HCT116 (cell line): ENCODE results near the gene SOAT2. TPM values are rescaled to one million over a fixed set of nuclear protein-coding genes. Genes with fewer than 3 reads are reported as not detected.

Experiments used
- ATAC-seq: fragments of 200-7000 bp; cut with Tn5 transposase; 2 replicates; pipeline ENCODE4 v1.9.1; 2020; ENCODE audit warnings: mild to moderate bottlenecking, moderate library complexity
- BruUV-seq: library from RNA; stranded (reverse); fragments of 400-500 nt; replicated peaks from 2 replicates; lab custom pipeline; 2021; lab: Mats Ljungman, UMichigan
- CTCF ChIA-PET: fragments of 300-600 bp; sonication (Branson Sonifier 250); formaldehyde crosslinking; loops from one replicate; lab custom pipeline; 2021; ENCODE audit warnings: antibody characterized with exemption; lab: Charles Lee
- POLR2A ChIA-PET: fragments of 300-600, 350-600 bp; sonication (Branson Sonifier 250); formaldehyde crosslinking; loops from one replicate; lab custom pipeline; 2021; ENCODE audit warnings: antibody characterized with exemption; lab: Charles Lee
- RAD21 ChIA-PET, 2 experiments: fragments of 300-600 bp; sonication (Branson Sonifier 250); formaldehyde crosslinking; loops; one replicate each; lab custom pipeline; 2023; ENCODE audit warnings: low total read pairs in 2 of 2; ENCODE audit not compliant: uncharacterized antibody in 2 of 2, unreplicated experiment in 2 of 2, low non-redundant PET in 1 of 2; lab: Charles Lee
- DNase-seq: peaks from one replicate; pipeline ENCODE4 v3.0.0-alpha.2; 2010; ENCODE audit warnings: low read depth, low spot score
- H2AFZ ChIP-seq: fragments of 200-600 bp; shearing (Covaris generic), sonication (generic); 2 replicates; pipeline ENCODE4 v1.6.1; 2017; ENCODE audit warnings: low read depth, mixed run types, mixed read lengths, antibody characterized with exemption, low read length; ENCODE audit not compliant: poor library complexity, severe bottlenecking
- H3K27ac ChIP-seq: 2 replicates; pipeline ENCODE4 v1.5.1; 2012; ENCODE audit warnings: low read depth, low read length
- H3K27me3 ChIP-seq: fragments of 200-600 bp; sonication (generic); 2 replicates; pipeline ENCODE4 v1.6.1; 2016; ENCODE audit warnings: mixed run types, low read length, mixed read lengths; ENCODE audit not compliant: insufficient read depth
- H3K36me3 ChIP-seq, 2 experiments: fragments of 200-500 bp in 1 of 2; fragments of 200-600 bp in 1 of 2; sonication (Bioruptor generic) in 1 of 2; sonication (generic) in 1 of 2; 2 replicates each; pipeline versions ENCODE4 v1.5.1 to v1.6.1; 2014 to 2016; ENCODE audit warnings: low read length in 2 of 2, inconsistent platforms in 1 of 2, mixed read lengths in 1 of 2, mixed run types in 1 of 2; ENCODE audit not compliant: insufficient read depth in 2 of 2, control insufficient read depth in 1 of 2
- H3K4me1 ChIP-seq, 2 experiments: fragments of 200-600 bp in 1 of 2; sonication (generic) in 1 of 2; 2 replicates each; pipeline versions ENCODE4 v1.5.1 to v1.6.1; 2012 to 2017; ENCODE audit warnings: low read length in 2 of 2, inconsistent platforms in 1 of 2, mild to moderate bottlenecking in 1 of 2, mixed read lengths in 1 of 2, mixed run types in 1 of 2, moderate library complexity in 1 of 2; ENCODE audit not compliant: insufficient read depth in 2 of 2, control insufficient read depth in 1 of 2
- H3K4me2 ChIP-seq: fragments of 200-600 bp; sonication (generic); 2 replicates; pipeline ENCODE4 v1.6.1; 2017; ENCODE audit warnings: mixed run types, low read length, mixed read lengths
- H3K4me3 ChIP-seq, 2 experiments: fragments of 200-600 bp in 1 of 2; sonication (generic) in 1 of 2; replicated peaks in 1 of 2; 2 replicates each; pipeline ENCODE4 v1.5.1; 2011 to 2016; ENCODE audit warnings: low read length in 2 of 2, control low read depth in 1 of 2, low read depth in 1 of 2, mild to moderate bottlenecking in 1 of 2, mixed read lengths in 1 of 2, mixed run types in 1 of 2
- H3K79me2 ChIP-seq: fragments of 200-600 bp; sonication (generic); 2 replicates; pipeline ENCODE4 v1.6.1; 2017; ENCODE audit warnings: mild to moderate bottlenecking, mixed run types, low read length, moderate library complexity, mixed read lengths; ENCODE audit not compliant: insufficient read depth
- H3K9ac ChIP-seq: fragments of 200-600 bp; sonication (generic); 2 replicates; pipeline ENCODE4 v1.6.1; 2016; ENCODE audit warnings: low read length, mixed read lengths
- H3K9me2 ChIP-seq: fragments of 200-600 bp; sonication (generic), shearing (Covaris generic); 2 replicates; pipeline ENCODE4 v1.6.1; 2017; ENCODE audit warnings: mixed run types, mild to moderate bottlenecking, moderate library complexity; ENCODE audit not compliant: insufficient read depth
- H3K9me3 ChIP-seq, 2 experiments: fragments of 200-500 bp in 1 of 2; fragments of 200-600 bp in 1 of 2; sonication (Bioruptor generic) in 1 of 2; sonication (generic) in 1 of 2; 2 replicates each; pipeline ENCODE4 v1.6.1; 2014 to 2017; ENCODE audit warnings: low read length in 2 of 2, mixed read lengths in 2 of 2, inconsistent platforms in 1 of 2, low read depth in 1 of 2, mild to moderate bottlenecking in 1 of 2, mixed run types in 1 of 2, moderate library complexity in 1 of 2; ENCODE audit not compliant: control insufficient read depth in 1 of 2, insufficient read depth in 1 of 2
- H4K20me1 ChIP-seq: fragments of 200-600 bp; sonication (generic), shearing (Covaris generic); 2 replicates; pipeline ENCODE4 v1.6.1; 2017; ENCODE audit warnings: mixed run types, mild to moderate bottlenecking, moderate library complexity; ENCODE audit not compliant: insufficient read depth
- CBX3 ChIP-seq: IDR thresholded peaks from 2 replicates; pipeline ENCODE4 v1.6.1; 2012; ENCODE audit warnings: low read depth
- CEBPB ChIP-seq: IDR thresholded peaks from 2 replicates; pipeline ENCODE4 v1.6.1; 2012; ENCODE audit warnings: low read depth
- EZH2 ChIP-seq: fragments of 200-600 bp; sonication (generic); IDR thresholded peaks from 2 replicates; pipeline ENCODE4 v1.6.1; 2017; ENCODE audit warnings: antibody characterized with exemption, mixed run types
- EZH2phosphoT487 ChIP-seq: fragments of 200-600 bp; IDR thresholded peaks from 2 replicates; pipeline ENCODE4 v1.6.1; 2018; ENCODE audit warnings: antibody characterized with exemption, borderline replicate concordance
- JUND ChIP-seq: IDR thresholded peaks from 2 replicates; pipeline ENCODE4 v1.6.1; 2012
- POLR2AphosphoS5 ChIP-seq: IDR thresholded peaks from 2 replicates; pipeline ENCODE4 v1.6.1; 2011; ENCODE audit warnings: mild to moderate bottlenecking, low read depth, low read length, moderate library complexity
- RAD21 ChIP-seq: IDR thresholded peaks from 2 replicates; pipeline ENCODE4 v1.6.1; 2012; ENCODE audit warnings: low read depth, mild to moderate bottlenecking
- TCF7L2 ChIP-seq: IDR thresholded peaks from 2 replicates; pipeline ENCODE4 v1.7.0; 2011; ENCODE audit warnings: borderline replicate concordance, inconsistent platforms; ENCODE audit not compliant: insufficient read depth, insufficient read length; ENCODE audit errors: extremely low read depth
- intact Hi-C: fragments of 100-400 bp; cut with micrococcal nuclease; formaldehyde crosslinking; loops from 2 replicates; pipeline ENCODE4 v1.10.0; 2022
- total RNA-seq: library from RNA; stranded (reverse); gene quantifications from one replicate; pipeline ENCODE4 v1.2.1, GENCODE V29; 2021; ENCODE audit not compliant: unreplicated experiment
- TF ChIP-seq, protein P1 (sequence below), 3 experiments: fragments of 200-600 bp in 1 of 3; sonication (generic) in 1 of 3; IDR thresholded peaks in 2 of 3; conservative IDR thresholded peaks in 1 of 3; 2 replicates each; pipeline ENCODE4 v1.5.1; 2012 to 2017; ENCODE audit warnings: low read depth in 2 of 3, low read length in 2 of 3, antibody characterized with exemption in 1 of 3, borderline replicate concordance in 1 of 3, control low read depth in 1 of 3, mild to moderate bottlenecking in 1 of 3, mixed read lengths in 1 of 3, mixed run types in 1 of 3, moderate library complexity in 1 of 3; ENCODE audit not compliant: insufficient read depth in 1 of 3

The SOAT2 gene
- total RNA-seq, 1 experiment from 2014 or later = 0.17 TPM

DNA sequence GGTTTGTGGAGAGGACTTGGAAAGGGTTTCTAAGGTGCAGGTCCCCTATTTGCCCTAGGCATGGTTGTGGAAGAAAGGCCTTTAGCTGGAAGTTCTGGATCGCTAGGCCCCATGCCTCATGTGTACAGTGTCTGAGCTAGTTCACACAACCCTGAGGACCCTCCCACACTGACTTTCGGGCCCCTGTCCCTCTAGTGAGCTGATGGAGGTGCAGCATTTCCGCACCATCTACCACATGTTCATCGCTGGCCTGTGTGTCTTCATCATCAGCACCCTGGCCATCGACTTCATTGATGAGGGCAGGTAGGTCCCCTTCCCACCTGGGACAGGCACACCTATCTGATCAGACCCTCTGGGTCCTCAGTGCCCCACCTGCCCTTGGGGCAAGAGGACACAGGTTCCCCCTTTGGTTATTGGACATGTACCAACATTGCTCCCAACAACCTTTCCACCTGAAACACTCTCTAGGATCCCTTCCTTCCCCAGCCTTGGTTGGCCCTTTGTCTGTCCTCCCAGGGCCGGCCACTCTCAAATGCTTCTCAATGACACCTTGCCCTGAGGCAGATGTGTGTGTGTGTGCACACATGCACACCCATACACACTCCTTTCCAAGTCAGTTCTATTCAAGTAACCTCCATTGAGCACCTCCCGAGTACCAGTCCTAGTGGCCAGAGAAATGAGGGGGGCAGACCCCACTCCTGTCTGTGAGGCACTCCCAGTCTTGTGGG is 2.6 kb downstream of the SOAT2 start:
- no peak overlapping the region for H2AFZ ChIP-seq
- DNase-seq (no peak), ATAC-seq (no peak)
- H3K9ac ChIP-seq = no peak overlapping the region
- H4K20me1 ChIP-seq = no peaks in the 10 kb centered on the region
- H3K9me2 ChIP-seq = no peaks in the 10 kb centered on the region
- no peak overlapping the region for H3K27ac ChIP-seq
- no peak overlapping the region for H3K4me2 ChIP-seq
- H3K4me3 ChIP-seq = no peak overlapping the region
- intact Hi-C loops = no loop called here
- H3K9me3 ChIP-seq = no peaks in the 10 kb centered on the region
- BruUV-seq = no TSS peak
- no peaks in the 10 kb centered on the region for H3K27me3 ChIP-seq
- RAD21 ChIA-PET = no interaction called here
- H3K36me3 ChIP-seq = no peaks in the 10 kb centered on the region
- H3K4me1 ChIP-seq = peaks cover 0 to 12% of the 10 kb centered on the region in 2 experiments; a peak in 2 of 4 replicates
- POLR2A ChIA-PET = no interaction called here
- CTCF ChIA-PET = no interaction called here
- no peak for TF ChIP-seq EZH2
- no peak for TF ChIP-seq TCF7L2
- TF ChIP-seq RAD21 = no peak
- no peak for TF ChIP-seq JUND
- no peak for TF ChIP-seq CEBPB
- TF ChIP-seq, protein P1, sequence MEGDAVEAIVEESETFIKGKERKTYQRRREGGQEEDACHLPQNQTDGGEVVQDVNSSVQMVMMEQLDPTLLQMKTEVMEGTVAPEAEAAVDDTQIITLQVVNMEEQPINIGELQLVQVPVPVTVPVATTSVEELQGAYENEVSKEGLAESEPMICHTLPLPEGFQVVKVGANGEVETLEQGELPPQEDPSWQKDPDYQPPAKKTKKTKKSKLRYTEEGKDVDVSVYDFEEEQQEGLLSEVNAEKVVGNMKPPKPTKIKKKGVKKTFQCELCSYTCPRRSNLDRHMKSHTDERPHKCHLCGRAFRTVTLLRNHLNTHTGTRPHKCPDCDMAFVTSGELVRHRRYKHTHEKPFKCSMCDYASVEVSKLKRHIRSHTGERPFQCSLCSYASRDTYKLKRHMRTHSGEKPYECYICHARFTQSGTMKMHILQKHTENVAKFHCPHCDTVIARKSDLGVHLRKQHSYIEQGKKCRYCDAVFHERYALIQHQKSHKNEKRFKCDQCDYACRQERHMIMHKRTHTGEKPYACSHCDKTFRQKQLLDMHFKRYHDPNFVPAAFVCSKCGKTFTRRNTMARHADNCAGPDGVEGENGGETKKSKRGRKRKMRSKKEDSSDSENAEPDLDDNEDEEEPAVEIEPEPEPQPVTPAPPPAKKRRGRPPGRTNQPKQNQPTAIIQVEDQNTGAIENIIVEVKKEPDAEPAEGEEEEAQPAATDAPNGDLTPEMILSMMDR (IDR thresholded peaks at IDR 0.05 in 2 of 3, conservative IDR thresholded peaks at IDR 0.05 in 1 of 3; ENCODE audit: borderline replicate concordance in 1 of 3, insufficient read depth in 1 of 3, low read depth in 2 of 3, low read length in 2 of 3) = no peak
- TF ChIP-seq EZH2phosphoT487 = no peak
- TF ChIP-seq POLR2AphosphoS5 = no peak
- no peak for TF ChIP-seq CBX3
- no peaks in the 10 kb centered on the region for H3K79me2 ChIP-seq
